ENCODE results near the gene TRPM3. TPM values are rescaled to one million over a fixed set of nuclear protein-coding genes. Genes with fewer than 3 reads are reported as not detected.

The TRPM3 gene
- total and polyA plus RNA-seq, 9 of the 15 experiments (the other 6 are each of a cell fraction or from before 2014, with no cell fraction given): 0.04 TPM; not detected in 8

DNA sequence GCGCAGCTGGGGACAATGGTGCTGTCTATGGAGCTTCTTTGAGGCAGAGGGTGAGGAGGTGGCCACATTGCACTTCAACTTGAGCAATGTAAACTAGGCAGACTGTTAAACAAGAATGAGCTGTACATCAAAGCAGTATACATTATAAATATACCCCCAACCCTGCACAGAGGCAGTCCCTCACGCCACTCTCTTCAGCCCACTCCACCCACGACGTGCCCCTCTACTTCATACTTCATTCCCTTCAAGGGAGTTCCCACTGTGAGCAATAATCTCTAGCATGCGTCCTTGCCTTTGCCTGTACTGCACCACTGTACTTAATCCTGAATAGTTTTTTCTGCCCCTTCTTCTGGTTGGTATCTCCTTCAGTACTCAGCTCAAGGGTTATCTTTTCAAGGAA is 14.4 kb downstream of the TRPM3 start (continued):
- TF ChIP-seq, protein P1, sequence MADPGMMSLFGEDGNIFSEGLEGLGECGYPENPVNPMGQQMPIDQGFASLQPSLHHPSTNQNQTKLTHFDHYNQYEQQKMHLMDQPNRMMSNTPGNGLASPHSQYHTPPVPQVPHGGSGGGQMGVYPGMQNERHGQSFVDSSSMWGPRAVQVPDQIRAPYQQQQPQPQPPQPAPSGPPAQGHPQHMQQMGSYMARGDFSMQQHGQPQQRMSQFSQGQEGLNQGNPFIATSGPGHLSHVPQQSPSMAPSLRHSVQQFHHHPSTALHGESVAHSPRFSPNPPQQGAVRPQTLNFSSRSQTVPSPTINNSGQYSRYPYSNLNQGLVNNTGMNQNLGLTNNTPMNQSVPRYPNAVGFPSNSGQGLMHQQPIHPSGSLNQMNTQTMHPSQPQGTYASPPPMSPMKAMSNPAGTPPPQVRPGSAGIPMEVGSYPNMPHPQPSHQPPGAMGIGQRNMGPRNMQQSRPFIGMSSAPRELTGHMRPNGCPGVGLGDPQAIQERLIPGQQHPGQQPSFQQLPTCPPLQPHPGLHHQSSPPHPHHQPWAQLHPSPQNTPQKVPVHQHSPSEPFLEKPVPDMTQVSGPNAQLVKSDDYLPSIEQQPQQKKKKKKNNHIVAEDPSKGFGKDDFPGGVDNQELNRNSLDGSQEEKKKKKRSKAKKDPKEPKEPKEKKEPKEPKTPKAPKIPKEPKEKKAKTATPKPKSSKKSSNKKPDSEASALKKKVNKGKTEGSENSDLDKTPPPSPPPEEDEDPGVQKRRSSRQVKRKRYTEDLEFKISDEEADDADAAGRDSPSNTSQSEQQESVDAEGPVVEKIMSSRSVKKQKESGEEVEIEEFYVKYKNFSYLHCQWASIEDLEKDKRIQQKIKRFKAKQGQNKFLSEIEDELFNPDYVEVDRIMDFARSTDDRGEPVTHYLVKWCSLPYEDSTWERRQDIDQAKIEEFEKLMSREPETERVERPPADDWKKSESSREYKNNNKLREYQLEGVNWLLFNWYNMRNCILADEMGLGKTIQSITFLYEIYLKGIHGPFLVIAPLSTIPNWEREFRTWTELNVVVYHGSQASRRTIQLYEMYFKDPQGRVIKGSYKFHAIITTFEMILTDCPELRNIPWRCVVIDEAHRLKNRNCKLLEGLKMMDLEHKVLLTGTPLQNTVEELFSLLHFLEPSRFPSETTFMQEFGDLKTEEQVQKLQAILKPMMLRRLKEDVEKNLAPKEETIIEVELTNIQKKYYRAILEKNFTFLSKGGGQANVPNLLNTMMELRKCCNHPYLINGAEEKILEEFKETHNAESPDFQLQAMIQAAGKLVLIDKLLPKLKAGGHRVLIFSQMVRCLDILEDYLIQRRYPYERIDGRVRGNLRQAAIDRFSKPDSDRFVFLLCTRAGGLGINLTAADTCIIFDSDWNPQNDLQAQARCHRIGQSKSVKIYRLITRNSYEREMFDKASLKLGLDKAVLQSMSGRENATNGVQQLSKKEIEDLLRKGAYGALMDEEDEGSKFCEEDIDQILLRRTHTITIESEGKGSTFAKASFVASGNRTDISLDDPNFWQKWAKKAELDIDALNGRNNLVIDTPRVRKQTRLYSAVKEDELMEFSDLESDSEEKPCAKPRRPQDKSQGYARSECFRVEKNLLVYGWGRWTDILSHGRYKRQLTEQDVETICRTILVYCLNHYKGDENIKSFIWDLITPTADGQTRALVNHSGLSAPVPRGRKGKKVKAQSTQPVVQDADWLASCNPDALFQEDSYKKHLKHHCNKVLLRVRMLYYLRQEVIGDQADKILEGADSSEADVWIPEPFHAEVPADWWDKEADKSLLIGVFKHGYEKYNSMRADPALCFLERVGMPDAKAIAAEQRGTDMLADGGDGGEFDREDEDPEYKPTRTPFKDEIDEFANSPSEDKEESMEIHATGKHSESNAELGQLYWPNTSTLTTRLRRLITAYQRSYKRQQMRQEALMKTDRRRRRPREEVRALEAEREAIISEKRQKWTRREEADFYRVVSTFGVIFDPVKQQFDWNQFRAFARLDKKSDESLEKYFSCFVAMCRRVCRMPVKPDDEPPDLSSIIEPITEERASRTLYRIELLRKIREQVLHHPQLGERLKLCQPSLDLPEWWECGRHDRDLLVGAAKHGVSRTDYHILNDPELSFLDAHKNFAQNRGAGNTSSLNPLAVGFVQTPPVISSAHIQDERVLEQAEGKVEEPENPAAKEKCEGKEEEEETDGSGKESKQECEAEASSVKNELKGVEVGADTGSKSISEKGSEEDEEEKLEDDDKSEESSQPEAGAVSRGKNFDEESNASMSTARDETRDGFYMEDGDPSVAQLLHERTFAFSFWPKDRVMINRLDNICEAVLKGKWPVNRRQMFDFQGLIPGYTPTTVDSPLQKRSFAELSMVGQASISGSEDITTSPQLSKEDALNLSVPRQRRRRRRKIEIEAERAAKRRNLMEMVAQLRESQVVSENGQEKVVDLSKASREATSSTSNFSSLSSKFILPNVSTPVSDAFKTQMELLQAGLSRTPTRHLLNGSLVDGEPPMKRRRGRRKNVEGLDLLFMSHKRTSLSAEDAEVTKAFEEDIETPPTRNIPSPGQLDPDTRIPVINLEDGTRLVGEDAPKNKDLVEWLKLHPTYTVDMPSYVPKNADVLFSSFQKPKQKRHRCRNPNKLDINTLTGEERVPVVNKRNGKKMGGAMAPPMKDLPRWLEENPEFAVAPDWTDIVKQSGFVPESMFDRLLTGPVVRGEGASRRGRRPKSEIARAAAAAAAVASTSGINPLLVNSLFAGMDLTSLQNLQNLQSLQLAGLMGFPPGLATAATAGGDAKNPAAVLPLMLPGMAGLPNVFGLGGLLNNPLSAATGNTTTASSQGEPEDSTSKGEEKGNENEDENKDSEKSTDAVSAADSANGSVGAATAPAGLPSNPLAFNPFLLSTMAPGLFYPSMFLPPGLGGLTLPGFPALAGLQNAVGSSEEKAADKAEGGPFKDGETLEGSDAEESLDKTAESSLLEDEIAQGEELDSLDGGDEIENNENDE (IDR thresholded peaks at IDR 0.05; ENCODE audit: low read depth, low read length): no peak
- TF ChIP-seq ZNF121 (CRISPR knock-in tag; conservative IDR thresholded peaks at IDR 0.05) (no peak), MTF1 (CRISPR knock-in tag; IDR thresholded peaks at IDR 0.05; ENCODE audit: borderline replicate concordance) (no peak), RBFOX2 (IDR thresholded peaks at IDR 0.05; ENCODE audit: low read depth, low read length) (no peak)
- TF ChIP-seq, protein P2, sequence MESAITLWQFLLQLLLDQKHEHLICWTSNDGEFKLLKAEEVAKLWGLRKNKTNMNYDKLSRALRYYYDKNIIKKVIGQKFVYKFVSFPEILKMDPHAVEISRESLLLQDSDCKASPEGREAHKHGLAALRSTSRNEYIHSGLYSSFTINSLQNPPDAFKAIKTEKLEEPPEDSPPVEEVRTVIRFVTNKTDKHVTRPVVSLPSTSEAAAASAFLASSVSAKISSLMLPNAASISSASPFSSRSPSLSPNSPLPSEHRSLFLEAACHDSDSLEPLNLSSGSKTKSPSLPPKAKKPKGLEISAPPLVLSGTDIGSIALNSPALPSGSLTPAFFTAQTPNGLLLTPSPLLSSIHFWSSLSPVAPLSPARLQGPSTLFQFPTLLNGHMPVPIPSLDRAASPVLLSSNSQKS (CRISPR knock-in tag; IDR thresholded peaks at IDR 0.05): no peak
- TF ChIP-seq, protein P3, sequence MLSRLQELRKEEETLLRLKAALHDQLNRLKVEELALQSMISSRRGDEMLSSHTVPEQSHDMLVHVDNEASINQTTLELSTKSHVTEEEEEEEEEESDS (CRISPR knock-in tag; IDR thresholded peaks at IDR 0.05): no peak

Measured in K562 (cell line).